Endothelial cell of umbilical vein (primary cell): ENCODE measurements around the gene ADGRB2. TPM values are rescaled to one million over a fixed set of nuclear protein-coding genes. Genes with fewer than 3 reads are reported as not detected.

Source experiments
- BruUV-seq: library from RNA; stranded (reverse); fragments of 400-500 nt; replicated peaks from 2 replicates; lab custom pipeline; 2021; lab: Mats Ljungman, UMichigan
- CTCF ChIA-PET: fragments of 300-600, 350-600 bp; sonication (Branson Sonifier 250); formaldehyde crosslinking; loops from one replicate; lab custom pipeline; 2021; ENCODE audit warnings: antibody characterized with exemption, inconsistent platforms; lab: Charles Lee
- POLR2A ChIA-PET: fragments of 300-600, 350-600 bp; sonication (Branson Sonifier 250); formaldehyde crosslinking; loops from one replicate; lab custom pipeline; 2021; ENCODE audit warnings: antibody characterized with exemption, inconsistent platforms; lab: Charles Lee
- DNase-seq: peaks from one replicate; pipeline ENCODE4 v3.0.0-alpha.2; 2011; ENCODE audit warnings: low read depth, low spot score
- FAIRE-seq: peaks from 2 replicates; lab custom pipeline; 2011; peaks lifted over from hg19 to GRCh38; lab: Jason Lieb, UNC
- H2AFZ ChIP-seq: 2 replicates; pipeline ENCODE4 v1.6.0; 2012; ENCODE audit warnings: low read depth, low read length, control low read depth, inconsistent platforms
- H3K27ac ChIP-seq: 2 replicates; pipeline ENCODE4 v1.5.1; 2011; ENCODE audit warnings: low read depth, mild to moderate bottlenecking, control low read depth, low read length, moderate library complexity; ENCODE audit not compliant: insufficient read depth
- H3K27me3 ChIP-seq, 2 experiments: 2 replicates each; pipeline versions ENCODE4 v1.6.0 to v1.6.1; 2011; ENCODE audit warnings: low read length in 2 of 2, mixed read lengths in 1 of 2; ENCODE audit not compliant: control insufficient read depth in 2 of 2, insufficient read depth in 2 of 2
- H3K36me3 ChIP-seq, 2 experiments: 2 replicates in 1 of 2; 3 replicates in 1 of 2; pipeline ENCODE4 v1.5.1; 2011; ENCODE audit warnings: low read length in 2 of 2, mild to moderate bottlenecking in 1 of 2, moderate library complexity in 1 of 2; ENCODE audit not compliant: control insufficient read depth in 2 of 2, insufficient read depth in 2 of 2; ENCODE audit errors: extremely low read depth in 1 of 2
- H3K4me1 ChIP-seq: 3 replicates; pipeline ENCODE4 v1.5.1; 2011; ENCODE audit warnings: mild to moderate bottlenecking, low read length; ENCODE audit not compliant: control insufficient read depth, insufficient read depth; ENCODE audit errors: extremely low read depth
- H3K4me2 ChIP-seq: 2 replicates; pipeline ENCODE4 v1.6.1; 2011; ENCODE audit warnings: low read length, control low read depth, mixed read lengths; ENCODE audit not compliant: insufficient read depth
- H3K4me3 ChIP-seq, 3 experiments: fragments of 200-600 bp in 1 of 3; sonication (generic), shearing (Covaris generic) in 1 of 3; replicated peaks in 1 of 3; 2 replicates each; pipeline ENCODE4 v1.5.1; 2011 to 2016; ENCODE audit warnings: control low read depth in 3 of 3, low read length in 3 of 3, mild to moderate bottlenecking in 2 of 3, inconsistent platforms in 1 of 3, low read depth in 1 of 3, moderate library complexity in 1 of 3; ENCODE audit not compliant: insufficient read depth in 1 of 3
- H3K79me2 ChIP-seq: 2 replicates; pipeline ENCODE4 v1.6.0; 2012; ENCODE audit warnings: low read length, inconsistent platforms; ENCODE audit not compliant: control insufficient read depth, insufficient read depth
- H3K9ac ChIP-seq: replicated peaks from 2 replicates; pipeline ENCODE3; 2011; ENCODE audit warnings: low read length, control low read depth; ENCODE audit not compliant: insufficient read depth; ENCODE audit errors: extremely low read depth
- H3K9me1 ChIP-seq: replicated peaks from 3 replicates; pipeline ENCODE4 v1.6.0; 2011; ENCODE audit warnings: mild to moderate bottlenecking, low read length; ENCODE audit not compliant: control insufficient read depth, insufficient read depth; ENCODE audit errors: extremely low read depth
- H3K9me3 ChIP-seq: replicated peaks from 2 replicates; pipeline ENCODE4 v1.5.1; 2012; ENCODE audit warnings: low read length, inconsistent platforms; ENCODE audit not compliant: control insufficient read depth, insufficient read depth
- H4K20me1 ChIP-seq: replicated peaks from 2 replicates; pipeline ENCODE3; 2011; ENCODE audit warnings: mild to moderate bottlenecking, low read length; ENCODE audit not compliant: control insufficient read depth, insufficient read depth; ENCODE audit errors: extremely low read depth
- CTCF ChIP-seq, 2 donors: IDR thresholded peaks; 1 replicate in 1 of 2; 2 replicates in 1 of 2; pipeline ENCODE4 v1.5.1; 2011; ENCODE audit warnings: low read length in 2 of 2, mild to moderate bottlenecking in 2 of 2, moderate library complexity in 2 of 2, control low read depth in 1 of 2, inconsistent platforms in 1 of 2, low read depth in 1 of 2; ENCODE audit not compliant: insufficient read depth in 1 of 2; ENCODE audit errors: extremely low read depth in 1 of 2
- FOS ChIP-seq: IDR thresholded peaks from 2 replicates; pipeline ENCODE4 v1.6.1; 2011; ENCODE audit warnings: mild to moderate bottlenecking, low read length, moderate library complexity, borderline replicate concordance; ENCODE audit not compliant: insufficient read depth
- POLR2AphosphoS5 ChIP-seq: IDR thresholded peaks from 2 replicates; pipeline ENCODE4 v1.6.1; 2012; ENCODE audit warnings: low read depth, mild to moderate bottlenecking, control low read depth, low read length, moderate library complexity; ENCODE audit not compliant: insufficient read depth
- dilution Hi-C: fragments of 300-500 bp; cut with MboI; formaldehyde crosslinking; loops from one replicate; pipeline ENCODE4 v1.15.0; 2019; ENCODE audit warnings: low sequenced_read_pairs; ENCODE audit not compliant: extremely low pct_ligation_motif_present
- intact Hi-C: fragments of 100-400 bp; cut with micrococcal nuclease; formaldehyde crosslinking; loops from one replicate; pipeline ENCODE4 v1.10.0; 2022
- polyA plus RNA-seq, 4 experiments: library from polyadenylated mRNA; depleted of rRNA in 3 of 4; stranded (reverse) in 3 of 4; unstranded in 1 of 4; fragments of >200 nt; gene quantifications; 2 replicates each; pipeline versions ENCODE4 v1.2.1 to v1.2.3, GENCODE V29; 2011 to 2012; ENCODE audit warnings: missing spikeins in 1 of 4
- total RNA-seq: library from RNA; stranded (reverse); gene quantifications from 2 replicates; pipeline ENCODE4 v1.2.3, GENCODE V29; 2021

Gene ADGRB2
- total and polyA plus RNA-seq, 2 donors (not counting 3 experiments of a cell fraction or from before 2014, with no cell fraction given), result 1.3 to 1.5 TPM

GRCh38 chr1:31715087-31715872 lies 48.9 kb downstream of the ADGRB2 start:
- Histone ChIP-seq H3K4me1 (peaks cover 24% of the 10 kb centered on the region), H3K9ac (peak overlapping the region; percentile 2), H3K9me3 (no peaks in the 10 kb centered on the region), H4K20me1 (no peaks in the 10 kb centered on the region), H3K79me2 (no peaks in the 10 kb centered on the region), H3K4me2 (peak overlapping the region; percentile 26), H3K9me1 (no peaks in the 10 kb centered on the region), H3K27ac (peak overlapping the region; percentile 62), H3K36me3 (no peaks in the 10 kb centered on the region), H3K4me3 (peak overlapping the region in 2 of 3 experiments; percentile 9 to 27), H3K27me3 (peaks cover 0 to 18% of the 10 kb centered on the region in 2 experiments), H2AFZ (peak overlapping the region; percentile 79)
- intact Hi-C loops, result loop anchor here (1.0 to 2.0 kb wide), 6 partner anchors 30 to 249 kb away; no protein-coding TSS in a partner anchor
- CTCF ChIA-PET, result interaction anchor here (0.6 to 8.7 kb wide), 35 partner anchors 10 to 686 kb away, joined by 3 to 180 read pairs (median 5); partner anchors contain the start of genes COL16A1, HCRTR1 and PEF1
- FAIRE-seq (peak; percentile 97), DNase-seq (peak; percentile 92)
- POLR2A ChIA-PET, result no interaction called here
- no TSS peak for BruUV-seq
- dilution Hi-C loops, result no loop called here
- TF ChIP-seq POLR2AphosphoS5 (peak; percentile 48), FOS (no peak), CTCF (IDR thresholded peaks at IDR 0.05; ENCODE audit: extremely low read depth in 1 of 2, insufficient read depth in 1 of 2, low read depth in 1 of 2, low read length in 2 of 2) (peak; percentile 86 to 96)
